Measurements from ENCODE around the gene ELK3. TPM values are rescaled to one million over a fixed set of nuclear protein-coding genes. Genes with fewer than 3 reads are reported as not detected.

ELK3 gene
- total RNA-seq, 1 donor from 2014 or later = 3.7 TPM

- H3K4me3 Mint-ChIP-seq (ENCODE audit: unreplicated experiment) = no peak overlapping the region
- no peak overlapping the region for H3K27ac Mint-ChIP-seq (ENCODE audit: unreplicated experiment)
- DNase-seq = no peak
- H3K27me3 Mint-ChIP-seq (ENCODE audit: unreplicated experiment) = peaks cover 3% of the 10 kb centered on the region
- peaks cover 2% of the 10 kb centered on the region for H3K9me3 Mint-ChIP-seq (ENCODE audit: unreplicated experiment)
- TF ChIP-seq CTCF (IDR thresholded peaks at IDR 0.05; ENCODE audit: partially characterized antibody, unreplicated experiment) = no peak
- H3K36me3 Mint-ChIP-seq (ENCODE audit: unreplicated experiment) = peaks cover 6% of the 10 kb centered on the region
- no peaks in the 10 kb centered on the region for H3K4me1 Mint-ChIP-seq (ENCODE audit: low read depth, unreplicated experiment)
Observed at GRCh38 chr12:96186607-96187301, 7.4 kb upstream of the ELK3 start.

- Mint-ChIP-seq H3K4me3 (ENCODE audit: unreplicated experiment) (no peak overlapping the region), H3K9me3 (ENCODE audit: unreplicated experiment) (peaks cover 2% of the 10 kb centered on the region), H3K27ac (ENCODE audit: unreplicated experiment) (no peak overlapping the region), H3K27me3 (ENCODE audit: unreplicated experiment) (peaks cover 5% of the 10 kb centered on the region), H3K36me3 (ENCODE audit: unreplicated experiment) (peaks cover 5% of the 10 kb centered on the region), H3K4me1 (ENCODE audit: low read depth, unreplicated experiment) (no peaks in the 10 kb centered on the region)
- DNase-seq = no peak
- no peak for TF ChIP-seq CTCF (IDR thresholded peaks at IDR 0.05; ENCODE audit: partially characterized antibody, unreplicated experiment)
Observed at GRCh38 chr12:96187956-96188355, 6.2 kb upstream of the ELK3 start.

- Mint-ChIP-seq H3K27ac (ENCODE audit: unreplicated experiment) (no peak overlapping the region), H3K4me1 (ENCODE audit: low read depth, unreplicated experiment) (no peaks in the 10 kb centered on the region)
Observed at GRCh38 chr12:96189781-96190180, 4.4 kb upstream of the ELK3 start.

GRCh38 chr12:96190413-96191108 is 3.6 kb upstream of the ELK3 start:
- Mint-ChIP-seq H3K36me3 (ENCODE audit: unreplicated experiment) (peaks cover 3% of the 10 kb centered on the region), H3K4me3 (ENCODE audit: unreplicated experiment) (no peak overlapping the region), H3K9me3 (ENCODE audit: unreplicated experiment) (peaks cover 7% of the 10 kb centered on the region), H3K4me1 (ENCODE audit: low read depth, unreplicated experiment) (no peaks in the 10 kb centered on the region), H3K27ac (ENCODE audit: unreplicated experiment) (no peak overlapping the region), H3K27me3 (ENCODE audit: unreplicated experiment) (peaks cover 9% of the 10 kb centered on the region)
- no peak for TF ChIP-seq CTCF (IDR thresholded peaks at IDR 0.05; ENCODE audit: partially characterized antibody, unreplicated experiment)
- DNase-seq = no peak

More at GRCh38 chr12:96189781-96190180, 4.4 kb upstream of the ELK3 start:
- Mint-ChIP-seq H3K9me3 (ENCODE audit: unreplicated experiment) (peaks cover 4% of the 10 kb centered on the region), H3K36me3 (ENCODE audit: unreplicated experiment) (peaks cover 5% of the 10 kb centered on the region), H3K4me3 (ENCODE audit: unreplicated experiment) (no peak overlapping the region), H3K27me3 (ENCODE audit: unreplicated experiment) (peaks cover 6% of the 10 kb centered on the region)
- DNase-seq = no peak
- TF ChIP-seq CTCF (IDR thresholded peaks at IDR 0.05; ENCODE audit: partially characterized antibody, unreplicated experiment) = no peak

Data from glutamatergic neuron (in vitro differentiated cells).